ENCODE results near the gene C22orf39. TPM values are rescaled to one million over a fixed set of nuclear protein-coding genes. Genes with fewer than 3 reads are reported as not detected.

Gene C22orf39
- total RNA-seq, 6 experiments from 2014 or later: 9.8 to 15.7 (median 12.5) TPM

DNA sequence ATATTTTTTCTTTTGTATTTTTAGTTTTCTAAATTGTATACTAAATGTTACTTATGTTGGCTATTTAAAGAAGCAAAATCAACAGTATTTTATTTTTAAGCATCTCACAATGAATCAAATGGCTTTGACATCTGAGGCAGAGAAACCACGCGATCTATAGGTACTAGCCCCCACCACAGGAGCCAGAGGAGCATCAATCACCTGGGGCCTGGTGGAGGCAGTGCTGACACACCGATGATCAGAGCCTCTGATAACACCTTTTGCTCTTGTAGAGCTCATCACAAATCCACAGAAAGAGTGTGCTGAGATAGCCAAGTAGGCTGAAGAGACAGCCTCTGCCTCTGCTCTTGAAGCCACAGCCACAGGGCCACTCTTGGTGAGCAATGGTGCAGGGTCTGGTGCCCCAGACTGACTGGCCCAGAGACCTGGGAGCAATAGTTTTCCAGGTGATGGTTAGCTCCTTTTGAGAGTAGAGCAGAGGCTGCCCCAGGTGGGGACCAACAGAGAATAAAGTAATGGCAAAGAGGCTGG lies 41.2 kb downstream of the C22orf39 start:
- ATAC-seq: peak in 1 of 4 donors; percentile 38
- no peak overlapping the region for H3K4me3 ChIP-seq
- no peak for DNase-seq
- TF ChIP-seq, protein P1, sequence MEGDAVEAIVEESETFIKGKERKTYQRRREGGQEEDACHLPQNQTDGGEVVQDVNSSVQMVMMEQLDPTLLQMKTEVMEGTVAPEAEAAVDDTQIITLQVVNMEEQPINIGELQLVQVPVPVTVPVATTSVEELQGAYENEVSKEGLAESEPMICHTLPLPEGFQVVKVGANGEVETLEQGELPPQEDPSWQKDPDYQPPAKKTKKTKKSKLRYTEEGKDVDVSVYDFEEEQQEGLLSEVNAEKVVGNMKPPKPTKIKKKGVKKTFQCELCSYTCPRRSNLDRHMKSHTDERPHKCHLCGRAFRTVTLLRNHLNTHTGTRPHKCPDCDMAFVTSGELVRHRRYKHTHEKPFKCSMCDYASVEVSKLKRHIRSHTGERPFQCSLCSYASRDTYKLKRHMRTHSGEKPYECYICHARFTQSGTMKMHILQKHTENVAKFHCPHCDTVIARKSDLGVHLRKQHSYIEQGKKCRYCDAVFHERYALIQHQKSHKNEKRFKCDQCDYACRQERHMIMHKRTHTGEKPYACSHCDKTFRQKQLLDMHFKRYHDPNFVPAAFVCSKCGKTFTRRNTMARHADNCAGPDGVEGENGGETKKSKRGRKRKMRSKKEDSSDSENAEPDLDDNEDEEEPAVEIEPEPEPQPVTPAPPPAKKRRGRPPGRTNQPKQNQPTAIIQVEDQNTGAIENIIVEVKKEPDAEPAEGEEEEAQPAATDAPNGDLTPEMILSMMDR (IDR thresholded peaks at IDR 0.05): peak in 1 of 4 donors; percentile 13
- TF ChIP-seq POLR2A (IDR thresholded peaks at IDR 0.05): no peak
- no peaks in the 10 kb centered on the region for H3K9me3 ChIP-seq
- WGBS (ENCODE audit: insufficient coverage, low coverage, low lambda C conversion rate, missing lambda C conversion rate): 92% methylated on average over 3 of the region's 3 CpGs
- H3K27ac ChIP-seq: no peak overlapping the region
- intact Hi-C loops (cut with DNase I): no loop called here
- H3K36me3 ChIP-seq: peaks cover 3 to 52% (median 21%) of the 10 kb centered on the region in 4 donors
- peaks cover 0 to 17% (median 3%) of the 10 kb centered on the region in 4 donors for H3K4me1 ChIP-seq
- H3K27me3 ChIP-seq: no peaks in the 10 kb centered on the region

DNA sequence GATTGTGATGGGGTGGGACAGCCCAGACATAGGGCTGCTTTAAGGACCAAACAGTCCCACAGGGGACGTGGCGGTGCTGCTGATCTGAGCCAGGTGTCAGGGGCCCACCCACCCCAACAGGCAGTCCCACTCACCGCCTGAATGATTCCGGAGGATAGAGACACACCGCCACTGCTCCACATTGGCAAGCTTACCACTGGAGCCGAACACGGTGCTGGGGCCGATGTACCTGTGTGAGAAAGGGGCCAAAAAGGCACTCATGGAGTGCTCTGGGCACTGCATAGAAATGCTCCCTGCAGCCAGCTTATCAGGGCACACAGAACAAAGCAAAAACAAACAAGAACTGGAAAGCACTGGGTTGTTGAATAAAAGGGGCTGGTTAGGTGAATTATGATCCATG lies 41.9 kb downstream of the C22orf39 start:
- peak overlapping the region in 1 of 3 donors; percentile 48 for H3K27ac ChIP-seq
- intact Hi-C loops (cut with DNase I): no loop called here
- H3K36me3 ChIP-seq: peaks cover 3 to 57% (median 23%) of the 10 kb centered on the region in 4 donors
- ATAC-seq (peak in 3 of 4 donors; percentile 28 to 41 (median 39)), DNase-seq (no peak)
- H3K9me3 ChIP-seq: no peaks in the 10 kb centered on the region
- 80% methylated on average over 2 of the region's 8 CpGs for WGBS (ENCODE audit: insufficient coverage, low coverage, low lambda C conversion rate, missing lambda C conversion rate)
- no peaks in the 10 kb centered on the region for H3K27me3 ChIP-seq
- peaks cover 0 to 17% (median 3%) of the 10 kb centered on the region in 4 donors for H3K4me1 ChIP-seq
- TF ChIP-seq POLR2A (IDR thresholded peaks at IDR 0.05): no peak
- TF ChIP-seq, protein P1 (IDR thresholded peaks at IDR 0.05): no peak
- no peak overlapping the region for H3K4me3 ChIP-seq

DNA sequence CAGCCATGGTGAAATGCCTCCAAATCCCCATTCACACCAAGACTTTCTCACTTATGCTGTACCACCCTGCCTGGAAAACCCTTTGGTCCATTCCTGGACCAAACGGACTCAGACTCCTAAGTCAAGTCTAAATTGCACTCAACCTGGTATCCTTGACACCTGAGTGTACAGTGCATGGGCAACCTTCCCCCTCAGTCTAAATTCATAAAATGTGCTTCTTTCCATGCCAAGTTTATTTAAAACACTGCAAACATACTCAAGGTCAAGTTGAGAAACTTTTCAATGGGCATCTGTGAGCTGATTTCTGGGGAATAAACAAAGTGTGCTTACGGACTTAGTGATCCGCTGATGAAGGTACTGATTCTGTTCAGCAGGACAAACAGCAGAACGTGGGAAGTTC lies 42.4 kb downstream of the C22orf39 start:
- peak in 2 of 4 donors; percentile 14 to 48 for ATAC-seq
- Histone ChIP-seq H3K27ac (peak overlapping the region in 1 of 3 donors; percentile 48), H3K9me3 (no peaks in the 10 kb centered on the region), H3K36me3 (peaks cover 3 to 61% (median 23%) of the 10 kb centered on the region in 4 donors), H3K4me3 (no peak overlapping the region), H3K4me1 (peaks cover 0 to 17% (median 3%) of the 10 kb centered on the region in 4 donors), H3K27me3 (no peaks in the 10 kb centered on the region)
- DNase-seq: peak in 1 of 3 donors; percentile 15
- intact Hi-C loops (cut with DNase I): no loop called here
- TF ChIP-seq, protein P1 (IDR thresholded peaks at IDR 0.05): no peak
- TF ChIP-seq POLR2A (IDR thresholded peaks at IDR 0.05): no peak
- 35% methylated on average over 4 of the region's 4 CpGs for WGBS (ENCODE audit: insufficient coverage, low coverage, low lambda C conversion rate, missing lambda C conversion rate)

DNA sequence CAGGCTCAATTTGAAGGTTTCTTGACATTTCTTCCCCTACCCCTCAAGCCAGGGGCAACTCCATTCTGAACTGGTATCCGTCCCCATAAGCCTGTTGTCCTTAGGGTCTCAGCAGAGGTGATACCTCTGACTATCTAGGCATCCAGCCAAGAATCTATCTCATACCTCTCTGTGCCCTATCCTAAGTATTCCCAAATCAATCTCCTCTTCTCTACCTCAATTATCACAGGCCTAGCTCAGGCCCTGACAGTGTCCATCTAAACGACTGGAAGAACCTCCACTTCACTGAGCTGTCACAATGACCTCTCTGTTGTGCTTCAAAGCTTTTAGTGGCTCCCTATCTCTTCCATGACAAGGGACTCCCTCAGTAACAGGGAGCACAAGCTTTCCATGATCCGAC lies 42.8 kb downstream of the C22orf39 start:
- Histone ChIP-seq H3K4me1 (peaks cover 0 to 17% (median 3%) of the 10 kb centered on the region in 4 donors), H3K27me3 (no peaks in the 10 kb centered on the region), H3K27ac (peak overlapping the region in 1 of 3 donors; percentile 7), H3K36me3 (peaks cover 3 to 61% (median 23%) of the 10 kb centered on the region in 4 donors), H3K4me3 (no peak overlapping the region), H3K9me3 (no peaks in the 10 kb centered on the region)
- intact Hi-C loops (cut with DNase I): no loop called here
- no peak for TF ChIP-seq POLR2A (IDR thresholded peaks at IDR 0.05)
- TF ChIP-seq, protein P1 (IDR thresholded peaks at IDR 0.05): no peak
- 91% methylated on average over 2 of the region's 3 CpGs for WGBS (ENCODE audit: insufficient coverage, low coverage, low lambda C conversion rate, missing lambda C conversion rate)
- DNase-seq: peak in 1 of 3 donors; percentile 17
- no peak for ATAC-seq
